Stomach (tissue), 4 donors: ENCODE data around the gene BOLL.

Source experiments
- EP300 ChIP-seq: sonication (generic); formaldehyde crosslinking; IDR thresholded peaks from one replicate; pipeline ENCODE4 v1.6.1; 2017; ENCODE audit warnings: antibody characterized with exemption
- POLR2A ChIP-seq, 4 donors: fragments of 450-650 bp; IDR thresholded peaks; one replicate each; pipeline ENCODE4 v1.6.1; 2016; ENCODE audit warnings: antibody characterized with exemption in 4 of 4, control low read depth in 2 of 4, mild to moderate bottlenecking in 1 of 4, moderate library complexity in 1 of 4
- POLR2AphosphoS5 ChIP-seq, 3 donors: sonication (generic); formaldehyde crosslinking; IDR thresholded peaks; one replicate each; pipeline ENCODE4 v1.6.1; 2016; ENCODE audit warnings: antibody characterized with exemption in 3 of 3
- TF ChIP-seq, protein P1 (sequence below), 7 experiments: fragments of 450-650 bp in 4 of 7; fragments of 200-600 bp in 3 of 7; sonication (generic) in 3 of 7; IDR thresholded peaks; one replicate each; pipeline ENCODE4 v1.5.1; 2016 to 2019; ENCODE audit warnings: antibody characterized with exemption in 7 of 7, control low read depth in 2 of 7, mild to moderate bottlenecking in 1 of 7

- TF ChIP-seq, protein P1, sequence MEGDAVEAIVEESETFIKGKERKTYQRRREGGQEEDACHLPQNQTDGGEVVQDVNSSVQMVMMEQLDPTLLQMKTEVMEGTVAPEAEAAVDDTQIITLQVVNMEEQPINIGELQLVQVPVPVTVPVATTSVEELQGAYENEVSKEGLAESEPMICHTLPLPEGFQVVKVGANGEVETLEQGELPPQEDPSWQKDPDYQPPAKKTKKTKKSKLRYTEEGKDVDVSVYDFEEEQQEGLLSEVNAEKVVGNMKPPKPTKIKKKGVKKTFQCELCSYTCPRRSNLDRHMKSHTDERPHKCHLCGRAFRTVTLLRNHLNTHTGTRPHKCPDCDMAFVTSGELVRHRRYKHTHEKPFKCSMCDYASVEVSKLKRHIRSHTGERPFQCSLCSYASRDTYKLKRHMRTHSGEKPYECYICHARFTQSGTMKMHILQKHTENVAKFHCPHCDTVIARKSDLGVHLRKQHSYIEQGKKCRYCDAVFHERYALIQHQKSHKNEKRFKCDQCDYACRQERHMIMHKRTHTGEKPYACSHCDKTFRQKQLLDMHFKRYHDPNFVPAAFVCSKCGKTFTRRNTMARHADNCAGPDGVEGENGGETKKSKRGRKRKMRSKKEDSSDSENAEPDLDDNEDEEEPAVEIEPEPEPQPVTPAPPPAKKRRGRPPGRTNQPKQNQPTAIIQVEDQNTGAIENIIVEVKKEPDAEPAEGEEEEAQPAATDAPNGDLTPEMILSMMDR (IDR thresholded peaks at IDR 0.05): no peak
- no peak for TF ChIP-seq POLR2A (IDR thresholded peaks at IDR 0.05)
- TF ChIP-seq EP300: no peak
- TF ChIP-seq POLR2AphosphoS5 (IDR thresholded peaks at IDR 0.05): no peak
These were observed 24.8 kb downstream of the BOLL start for GRCh38 chr2:197760293-197760657.
